ENCODE results near the gene RUNX3.

The RUNX3 gene

DNA sequence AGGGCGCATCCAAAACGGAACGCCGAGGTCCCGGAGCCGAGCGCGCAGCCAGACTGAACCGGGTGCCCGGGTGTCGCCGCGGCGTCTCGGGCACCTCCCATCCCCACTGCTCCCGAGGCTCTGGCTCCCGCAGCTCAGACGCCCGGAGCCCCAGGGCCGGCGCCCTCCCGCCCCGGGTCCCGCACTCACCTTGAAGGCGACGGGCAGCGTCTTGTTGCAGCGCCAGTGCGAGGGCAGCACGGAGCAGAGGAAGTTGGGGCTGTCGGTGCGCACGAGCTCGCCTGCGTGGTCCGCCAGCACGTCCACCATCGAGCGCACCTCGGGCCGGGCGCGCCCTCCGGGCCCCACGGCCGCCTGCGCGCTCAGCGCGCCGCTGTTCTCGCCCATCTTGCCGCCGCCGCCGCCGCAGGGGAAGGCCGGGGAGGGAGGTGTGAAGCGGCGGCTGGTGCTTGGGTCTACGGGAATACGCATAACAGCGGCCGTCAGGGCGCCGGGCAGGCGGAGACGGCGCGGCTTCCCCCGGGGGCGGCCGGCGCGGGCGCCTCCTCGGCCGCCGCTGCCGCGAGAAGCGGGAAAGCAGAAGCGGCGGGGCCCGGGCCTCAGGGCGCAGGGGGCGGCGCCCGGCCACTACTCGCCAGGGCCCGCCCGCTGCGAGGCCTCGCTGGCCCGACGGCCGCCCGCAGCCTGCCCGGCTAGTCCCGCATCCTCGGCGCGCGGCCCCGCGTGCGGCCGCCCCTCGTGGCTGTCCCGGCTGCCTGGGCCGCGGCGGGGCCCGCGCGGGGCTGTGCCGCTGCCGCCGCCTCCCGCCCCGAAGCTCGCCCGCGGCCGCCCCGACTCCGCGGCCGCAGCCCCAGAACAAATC lies 447 bp downstream of the RUNX3 start:
- peak; percentile 70 for DNase-seq (ENCODE audit: low read depth, low spot score)

- DNase-seq (ENCODE audit: low read depth, low spot score), result peak; percentile 65
Observed at GRCh38 chr1:24928689-24929397, 1.2 kb downstream of the RUNX3 start.

DNA sequence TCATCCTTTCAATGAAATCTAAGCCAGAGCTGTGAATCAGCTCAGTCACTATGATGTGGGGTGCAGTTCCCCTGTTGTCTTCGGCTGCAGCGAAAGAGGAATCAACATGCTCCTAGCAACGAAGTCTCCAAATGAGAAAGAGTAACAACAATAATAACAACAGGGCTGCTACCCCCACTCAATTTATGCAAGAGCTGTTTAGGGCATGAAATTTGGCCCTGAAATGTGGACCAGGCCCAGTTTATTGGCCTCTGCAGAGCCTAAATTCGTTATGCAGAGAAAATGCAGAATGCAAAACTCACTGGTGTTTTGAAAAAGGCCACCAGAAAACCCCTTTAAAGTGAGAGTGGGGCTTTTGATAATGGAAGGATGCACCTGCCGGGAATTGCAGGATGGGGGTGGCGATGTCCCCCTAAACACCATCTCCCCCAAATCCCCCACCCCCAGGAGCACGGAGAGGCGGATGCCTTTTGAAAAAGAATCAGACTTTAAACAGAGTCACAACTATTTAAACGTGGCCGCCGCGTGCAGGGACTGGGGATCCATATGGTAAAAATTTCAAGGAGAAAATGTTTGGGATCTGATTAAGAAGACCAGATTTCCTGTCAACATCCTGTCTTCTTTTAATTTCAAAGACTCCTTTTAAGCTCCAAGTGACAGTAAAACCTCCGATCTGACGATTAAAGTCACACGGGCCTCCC lies 1.9 kb downstream of the RUNX3 start:
- DNase-seq (ENCODE audit: low read depth, low spot score), result no peak

- no peak for DNase-seq (ENCODE audit: low read depth, low spot score)
Observed at GRCh38 chr1:24927473-24927872, 2.6 kb downstream of the RUNX3 start.

- no peak for DNase-seq (ENCODE audit: low read depth, low spot score)
Observed at GRCh38 chr1:24926563-24927249, 3.4 kb downstream of the RUNX3 start.

- DNase-seq (ENCODE audit: low read depth, low spot score), result no peak
Observed at GRCh38 chr1:24925963-24926362, 4.1 kb downstream of the RUNX3 start.

- no peak for DNase-seq (ENCODE audit: low read depth, low spot score)
Observed at GRCh38 chr1:24925082-24925779, 4.8 kb downstream of the RUNX3 start.

DNA sequence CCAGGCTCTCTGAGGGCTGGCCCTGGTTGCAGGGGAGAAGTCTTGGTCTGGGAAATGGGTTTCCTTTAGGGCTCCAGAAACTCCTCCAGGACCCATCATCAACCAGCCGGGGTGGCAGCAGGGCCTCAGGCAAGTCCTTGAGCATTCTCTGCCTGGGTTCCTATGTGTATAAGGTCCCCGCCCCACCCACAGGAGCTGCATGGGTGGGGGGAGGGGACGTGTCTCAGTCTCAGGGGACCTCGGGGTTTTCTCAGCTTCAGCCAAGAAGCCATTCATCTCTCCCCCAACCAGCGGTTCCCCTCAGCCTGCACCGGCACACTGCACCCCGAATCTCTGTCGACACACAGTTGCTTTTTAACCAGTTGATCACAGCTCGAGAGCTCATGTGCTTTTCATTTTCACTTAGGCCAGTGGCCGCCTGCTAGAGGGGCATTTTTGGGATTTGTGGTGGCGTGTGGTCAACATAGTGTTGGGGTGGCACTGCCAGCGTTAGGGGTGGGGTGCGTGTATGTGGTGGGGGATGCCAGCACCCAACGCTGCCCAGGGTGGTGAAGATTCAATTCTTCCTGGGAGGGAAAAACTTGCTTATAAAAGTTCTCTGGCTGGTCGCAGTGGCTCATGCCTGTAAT lies 6.5 kb downstream of the RUNX3 start:
- no peak for DNase-seq (ENCODE audit: low read depth, low spot score)

GRCh38 chr1:24921938-24922662 lies 8.0 kb downstream of the RUNX3 start:
- no peak for DNase-seq (ENCODE audit: low read depth, low spot score)

DNA sequence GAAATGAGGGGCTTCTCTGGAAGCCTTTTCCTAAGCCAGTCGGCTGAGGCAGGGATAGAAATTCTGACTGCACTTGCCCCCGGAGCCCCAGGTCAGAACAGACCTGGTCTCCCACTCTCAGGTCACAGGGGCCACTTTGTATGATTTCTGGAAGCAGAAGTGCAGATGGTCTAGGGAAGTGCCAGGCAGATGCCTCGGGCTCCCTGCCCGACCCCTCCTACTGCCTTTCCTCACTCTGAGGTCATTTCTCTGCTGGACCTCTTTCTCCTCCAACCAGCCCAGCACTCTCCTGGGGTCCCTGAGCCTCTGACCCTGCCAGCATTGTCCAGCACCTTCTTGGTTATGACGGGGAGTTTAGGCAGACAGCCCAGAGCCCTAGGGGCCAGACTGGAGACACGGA lies 8.7 kb downstream of the RUNX3 start:
- no peak for DNase-seq (ENCODE audit: low read depth, low spot score)

DNA sequence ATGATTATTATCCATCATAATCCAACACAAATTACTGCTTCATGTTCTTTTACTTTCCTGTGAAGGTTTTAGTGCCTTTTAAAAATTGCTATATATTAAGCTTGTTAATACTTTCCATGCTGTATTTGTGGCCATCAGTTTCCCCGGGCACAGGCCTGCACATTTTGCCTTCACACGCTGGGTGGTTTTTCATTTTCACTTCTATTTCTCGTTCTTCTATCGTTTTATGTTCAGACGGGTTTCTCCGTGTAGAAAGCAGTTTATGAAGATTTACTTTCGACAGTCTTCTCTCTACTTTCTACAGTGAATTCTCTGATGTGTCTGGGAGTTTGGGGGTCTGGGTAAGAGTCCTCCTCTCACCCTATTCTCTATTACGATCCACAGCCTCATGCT lies 9.5 kb downstream of the RUNX3 start:
- no peak for DNase-seq (ENCODE audit: low read depth, low spot score)

DNA sequence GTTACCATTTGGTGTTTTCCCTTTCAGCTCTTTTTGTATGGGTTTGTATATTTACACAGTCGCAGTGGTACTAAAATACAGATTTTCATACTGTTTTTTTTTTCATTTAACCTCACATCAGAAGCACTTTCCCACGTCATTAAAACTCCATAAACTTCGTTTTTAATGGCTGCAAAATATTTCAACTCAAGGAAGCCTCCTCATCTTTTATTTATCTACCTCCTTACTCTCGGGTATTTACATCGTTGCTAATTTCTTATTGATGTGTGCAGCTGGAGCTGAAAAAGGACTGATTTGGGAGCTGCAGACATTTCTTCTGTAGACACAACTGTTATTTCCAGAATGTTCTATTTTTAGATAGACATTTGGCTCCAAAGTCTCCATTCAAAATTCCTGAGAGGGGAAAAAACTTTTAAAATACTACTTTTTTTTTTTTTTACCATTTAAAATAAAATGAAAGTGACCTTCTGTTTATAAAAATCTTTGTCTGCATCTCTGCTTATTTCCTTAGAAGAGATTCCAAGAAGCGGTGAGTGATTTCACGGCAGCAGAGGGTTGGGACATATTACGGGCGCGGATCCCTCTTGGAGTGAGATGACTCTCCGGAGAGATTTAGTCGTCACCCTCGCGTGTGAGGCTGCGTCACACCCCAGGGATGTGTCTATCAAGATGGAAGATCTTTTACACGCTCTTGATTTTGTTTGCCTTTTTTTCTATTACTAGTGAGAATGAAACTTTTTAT lies 10.1 kb downstream of the RUNX3 start:
- DNase-seq (ENCODE audit: low read depth, low spot score), result no peak

- DNase-seq (ENCODE audit: low read depth, low spot score), result no peak
Observed at GRCh38 chr1:24918995-24919605, 11.0 kb downstream of the RUNX3 start.

- no peak for DNase-seq (ENCODE audit: low read depth, low spot score)
Observed at GRCh38 chr1:24918370-24918769, 11.7 kb downstream of the RUNX3 start.

GRCh38 chr1:24917327-24918074 lies 12.6 kb downstream of the RUNX3 start:
- no peak for DNase-seq (ENCODE audit: low read depth, low spot score)

DNA sequence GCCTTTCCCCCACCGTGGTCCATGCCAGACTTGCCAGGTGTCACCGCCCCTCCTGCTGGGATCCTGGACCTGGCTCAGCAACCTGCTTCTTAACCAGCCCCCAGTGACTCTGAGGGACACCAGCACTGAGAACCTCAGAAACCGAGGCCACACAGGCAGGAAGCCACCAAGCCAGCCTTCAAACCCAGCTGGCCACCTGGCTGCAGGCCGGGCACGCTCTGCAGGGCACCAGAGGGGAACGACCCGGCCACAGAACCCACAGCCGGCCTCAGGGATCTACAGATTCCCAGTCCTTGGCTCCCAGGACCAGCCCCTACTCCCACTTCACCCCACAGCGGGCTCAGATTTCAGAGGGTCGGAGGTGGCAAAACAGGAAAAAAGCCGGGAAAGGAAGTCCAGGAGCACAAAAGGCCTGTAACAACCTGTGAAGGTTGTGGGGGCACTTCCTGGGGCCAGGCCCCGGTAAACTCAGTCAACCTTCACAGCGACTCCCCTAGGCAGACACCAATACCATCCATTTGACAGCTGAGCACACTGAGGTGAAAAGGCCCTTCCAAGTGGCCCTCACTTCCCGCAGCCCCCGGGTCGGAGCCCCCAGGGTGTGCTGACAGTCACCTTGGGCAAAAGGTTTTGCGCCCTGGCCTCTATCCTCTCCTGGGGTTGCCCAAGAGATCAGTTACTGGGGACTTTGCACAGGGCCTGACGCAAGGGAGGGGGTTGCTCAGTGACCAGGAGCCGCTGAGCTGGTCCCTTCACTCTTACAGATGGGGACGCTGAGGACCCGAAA lies 14.1 kb downstream of the RUNX3 start:
- DNase-seq (ENCODE audit: low read depth, low spot score), result no peak

All from ELF-1 (cell line).